ENCODE measurements around the gene CYGB.

DNA sequence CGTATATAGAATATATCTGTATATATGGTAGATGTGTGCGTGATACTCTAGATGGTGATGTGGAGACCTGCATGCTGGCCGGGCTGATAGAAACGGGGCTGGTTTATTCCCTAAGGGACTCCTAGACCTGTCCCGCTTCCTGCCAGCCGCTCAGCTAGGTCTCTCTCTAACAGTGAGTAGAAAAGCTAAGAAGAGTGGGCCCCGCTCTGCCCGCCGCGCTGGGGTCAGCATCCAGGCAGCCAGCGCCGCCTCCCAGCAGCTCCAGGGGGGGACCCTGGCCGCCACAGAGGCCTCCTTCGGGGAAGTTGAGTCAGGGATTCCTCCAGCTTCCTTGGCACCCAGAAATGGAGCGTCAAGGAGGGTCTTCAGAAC is 9.4 kb downstream of the CYGB start:
- no peak for TF ChIP-seq RBAK (tag by site-specific recombination; IDR thresholded peaks at IDR 0.05)
- no peak for TF ChIP-seq ZBTB1 (tag by site-specific recombination; IDR thresholded peaks at IDR 0.05)
- no peak for TF ChIP-seq KLF9 (tag by site-specific recombination; IDR thresholded peaks at IDR 0.05; ENCODE audit: low read depth)
- TF ChIP-seq ZNF274 (IDR thresholded peaks at IDR 0.05; ENCODE audit: low read length) = no peak
- no peak for TF ChIP-seq ZNF274 (tag by site-specific recombination; IDR thresholded peaks at IDR 0.05; ENCODE audit: borderline replicate concordance)
- TF ChIP-seq, protein P1, sequence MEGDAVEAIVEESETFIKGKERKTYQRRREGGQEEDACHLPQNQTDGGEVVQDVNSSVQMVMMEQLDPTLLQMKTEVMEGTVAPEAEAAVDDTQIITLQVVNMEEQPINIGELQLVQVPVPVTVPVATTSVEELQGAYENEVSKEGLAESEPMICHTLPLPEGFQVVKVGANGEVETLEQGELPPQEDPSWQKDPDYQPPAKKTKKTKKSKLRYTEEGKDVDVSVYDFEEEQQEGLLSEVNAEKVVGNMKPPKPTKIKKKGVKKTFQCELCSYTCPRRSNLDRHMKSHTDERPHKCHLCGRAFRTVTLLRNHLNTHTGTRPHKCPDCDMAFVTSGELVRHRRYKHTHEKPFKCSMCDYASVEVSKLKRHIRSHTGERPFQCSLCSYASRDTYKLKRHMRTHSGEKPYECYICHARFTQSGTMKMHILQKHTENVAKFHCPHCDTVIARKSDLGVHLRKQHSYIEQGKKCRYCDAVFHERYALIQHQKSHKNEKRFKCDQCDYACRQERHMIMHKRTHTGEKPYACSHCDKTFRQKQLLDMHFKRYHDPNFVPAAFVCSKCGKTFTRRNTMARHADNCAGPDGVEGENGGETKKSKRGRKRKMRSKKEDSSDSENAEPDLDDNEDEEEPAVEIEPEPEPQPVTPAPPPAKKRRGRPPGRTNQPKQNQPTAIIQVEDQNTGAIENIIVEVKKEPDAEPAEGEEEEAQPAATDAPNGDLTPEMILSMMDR (tag by site-specific recombination; IDR thresholded peaks at IDR 0.05) = no peak
- TF ChIP-seq ZNF660 (tag by site-specific recombination; IDR thresholded peaks at IDR 0.05) = no peak
